H1 (cell line): ENCODE results near the gene RRAD.

Experiments
- CEBPB ChIP-seq: IDR thresholded peaks from 2 replicates; pipeline ENCODE4 v1.6.1; 2012; ENCODE audit warnings: low read depth, low read length
- EZH2 ChIP-seq: fragments of 200-600 bp; sonication (generic); IDR thresholded peaks from 2 replicates; pipeline ENCODE4 v1.7.1; 2012; ENCODE audit warnings: low read depth, mild to moderate bottlenecking, moderate library complexity, low read length, inconsistent platforms; ENCODE audit not compliant: severe bottlenecking
- KDM1A ChIP-seq: fragments of 200-600, 300-600 bp; sonication (generic); IDR thresholded peaks from 2 replicates; pipeline ENCODE4 v1.7.1; 2016; ENCODE audit warnings: mild to moderate bottlenecking, low read length, borderline replicate concordance
- POLR2A ChIP-seq, 2 experiments: IDR thresholded peaks; 1 replicate in 1 of 2; 2 replicates in 1 of 2; pipeline ENCODE4 v1.6.1; 2011; ENCODE audit warnings: low read depth in 2 of 2, low read length in 2 of 2, mild to moderate bottlenecking in 2 of 2; ENCODE audit errors: control extremely low read depth in 1 of 2
- RBBP5 ChIP-seq: IDR thresholded peaks from 2 replicates; pipeline ENCODE4 v1.7.1; 2012; ENCODE audit warnings: low read depth, mild to moderate bottlenecking, inconsistent platforms, low read length, moderate library complexity, borderline replicate concordance
- YY1 ChIP-seq: IDR thresholded peaks from 2 replicates; pipeline ENCODE4 v1.6.1; 2011; ENCODE audit warnings: low read depth, mild to moderate bottlenecking, low read length
- TF ChIP-seq, protein P1 (sequence below), 3 experiments: IDR thresholded peaks; 1 replicate in 2 of 3; 2 replicates in 1 of 3; pipeline versions ENCODE4 v1.5.1 to v1.6.1; 2011; ENCODE audit warnings: low read length in 3 of 3, mild to moderate bottlenecking in 3 of 3, inconsistent platforms in 2 of 3, low read depth in 1 of 3, moderate library complexity in 1 of 3; ENCODE audit not compliant: insufficient read depth in 1 of 3; ENCODE audit errors: control extremely low read depth in 1 of 3

GRCh38 chr16:66888647-66889615 lies 36.4 kb downstream of the RRAD start:
- TF ChIP-seq RBBP5, result no peak
- TF ChIP-seq POLR2A (IDR thresholded peaks at IDR 0.05; ENCODE audit: control extremely low read depth in 1 of 2, low read depth in 2 of 2, low read length in 2 of 2), result no peak
- TF ChIP-seq YY1, result no peak
- TF ChIP-seq, protein P1, sequence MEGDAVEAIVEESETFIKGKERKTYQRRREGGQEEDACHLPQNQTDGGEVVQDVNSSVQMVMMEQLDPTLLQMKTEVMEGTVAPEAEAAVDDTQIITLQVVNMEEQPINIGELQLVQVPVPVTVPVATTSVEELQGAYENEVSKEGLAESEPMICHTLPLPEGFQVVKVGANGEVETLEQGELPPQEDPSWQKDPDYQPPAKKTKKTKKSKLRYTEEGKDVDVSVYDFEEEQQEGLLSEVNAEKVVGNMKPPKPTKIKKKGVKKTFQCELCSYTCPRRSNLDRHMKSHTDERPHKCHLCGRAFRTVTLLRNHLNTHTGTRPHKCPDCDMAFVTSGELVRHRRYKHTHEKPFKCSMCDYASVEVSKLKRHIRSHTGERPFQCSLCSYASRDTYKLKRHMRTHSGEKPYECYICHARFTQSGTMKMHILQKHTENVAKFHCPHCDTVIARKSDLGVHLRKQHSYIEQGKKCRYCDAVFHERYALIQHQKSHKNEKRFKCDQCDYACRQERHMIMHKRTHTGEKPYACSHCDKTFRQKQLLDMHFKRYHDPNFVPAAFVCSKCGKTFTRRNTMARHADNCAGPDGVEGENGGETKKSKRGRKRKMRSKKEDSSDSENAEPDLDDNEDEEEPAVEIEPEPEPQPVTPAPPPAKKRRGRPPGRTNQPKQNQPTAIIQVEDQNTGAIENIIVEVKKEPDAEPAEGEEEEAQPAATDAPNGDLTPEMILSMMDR (IDR thresholded peaks at IDR 0.05; ENCODE audit: control extremely low read depth in 1 of 3, insufficient read depth in 1 of 3, low read depth in 1 of 3, low read length in 3 of 3), result no peak
- TF ChIP-seq CEBPB, result no peak
- no peak for TF ChIP-seq KDM1A
- no peak for TF ChIP-seq EZH2
